ENCODE measurements around the gene DIDO1. TPM values are rescaled to one million over a fixed set of nuclear protein-coding genes. Genes with fewer than 3 reads are reported as not detected.

The DIDO1 gene
- total RNA-seq, 2 experiments from 2014 or later = 65.1 to 70.6 TPM

DNA sequence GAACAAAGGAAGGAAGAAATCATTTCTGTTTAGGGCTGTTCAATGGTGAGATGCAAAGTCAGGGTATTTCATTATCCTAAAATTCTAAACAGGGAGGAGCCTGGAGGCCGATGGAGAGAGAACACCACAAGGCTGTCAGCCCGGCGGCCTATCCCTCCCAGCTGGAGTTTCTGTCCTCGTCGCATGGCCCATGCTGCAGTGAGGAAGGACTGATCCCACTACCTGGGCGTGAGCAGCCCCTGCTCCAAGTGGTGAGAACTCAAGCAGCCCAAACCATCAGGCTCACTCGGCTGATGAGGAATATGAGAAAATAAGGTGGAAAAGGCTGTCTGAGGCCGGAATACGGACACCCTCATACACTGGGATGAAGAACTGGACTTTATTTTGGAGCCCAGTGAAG lies 30.8 kb downstream of the DIDO1 start:
- ChIA-PET CTCF (ENCODE audit: unreplicated experiment) (no interaction called here), POLR2A (no interaction called here)
- no peak for TF ChIP-seq EZH2phosphoT487 (IDR thresholded peaks at IDR 0.05; ENCODE audit: borderline replicate concordance, low read depth, low read length)
- TF ChIP-seq, protein P1, sequence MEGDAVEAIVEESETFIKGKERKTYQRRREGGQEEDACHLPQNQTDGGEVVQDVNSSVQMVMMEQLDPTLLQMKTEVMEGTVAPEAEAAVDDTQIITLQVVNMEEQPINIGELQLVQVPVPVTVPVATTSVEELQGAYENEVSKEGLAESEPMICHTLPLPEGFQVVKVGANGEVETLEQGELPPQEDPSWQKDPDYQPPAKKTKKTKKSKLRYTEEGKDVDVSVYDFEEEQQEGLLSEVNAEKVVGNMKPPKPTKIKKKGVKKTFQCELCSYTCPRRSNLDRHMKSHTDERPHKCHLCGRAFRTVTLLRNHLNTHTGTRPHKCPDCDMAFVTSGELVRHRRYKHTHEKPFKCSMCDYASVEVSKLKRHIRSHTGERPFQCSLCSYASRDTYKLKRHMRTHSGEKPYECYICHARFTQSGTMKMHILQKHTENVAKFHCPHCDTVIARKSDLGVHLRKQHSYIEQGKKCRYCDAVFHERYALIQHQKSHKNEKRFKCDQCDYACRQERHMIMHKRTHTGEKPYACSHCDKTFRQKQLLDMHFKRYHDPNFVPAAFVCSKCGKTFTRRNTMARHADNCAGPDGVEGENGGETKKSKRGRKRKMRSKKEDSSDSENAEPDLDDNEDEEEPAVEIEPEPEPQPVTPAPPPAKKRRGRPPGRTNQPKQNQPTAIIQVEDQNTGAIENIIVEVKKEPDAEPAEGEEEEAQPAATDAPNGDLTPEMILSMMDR (conservative IDR thresholded peaks at IDR 0.05; ENCODE audit: low read length) = no peak
- DNase-seq (ENCODE audit: low spot score) = no peak
- peaks cover 74% of the 10 kb centered on the region for H3K36me3 ChIP-seq (ENCODE audit: insufficient read depth, low read length)
- intact Hi-C loops (cut with micrococcal nuclease; ENCODE audit: unreplicated experiment) = no loop called here
- no peaks in the 10 kb centered on the region for H3K9me2 ChIP-seq (ENCODE audit: insufficient read depth, low read length)
- no peak overlapping the region for H3K4me2 ChIP-seq (ENCODE audit: low read length)
- no peaks in the 10 kb centered on the region for H4K20me1 ChIP-seq (ENCODE audit: insufficient read depth, low read length)
- H3K27ac ChIP-seq (ENCODE audit: low read depth, low read length, poor library complexity, severe bottlenecking) = no peak overlapping the region
- no TSS peak for BruUV-seq (replicated peaks)
- H2AFZ ChIP-seq (ENCODE audit: low read length) = no peak overlapping the region
- no peaks in the 10 kb centered on the region for H3K79me2 ChIP-seq (ENCODE audit: insufficient read depth, low read depth, low read length)
- H3K4me1 ChIP-seq (ENCODE audit: insufficient read depth, low read length, poor library complexity, severe bottlenecking) = peaks cover 10% of the 10 kb centered on the region
- no peak overlapping the region for H3K4me3 ChIP-seq (ENCODE audit: low read depth, low read length, poor library complexity, severe bottlenecking)
- no peaks in the 10 kb centered on the region for H3K9me3 ChIP-seq (ENCODE audit: low read length)

DNA sequence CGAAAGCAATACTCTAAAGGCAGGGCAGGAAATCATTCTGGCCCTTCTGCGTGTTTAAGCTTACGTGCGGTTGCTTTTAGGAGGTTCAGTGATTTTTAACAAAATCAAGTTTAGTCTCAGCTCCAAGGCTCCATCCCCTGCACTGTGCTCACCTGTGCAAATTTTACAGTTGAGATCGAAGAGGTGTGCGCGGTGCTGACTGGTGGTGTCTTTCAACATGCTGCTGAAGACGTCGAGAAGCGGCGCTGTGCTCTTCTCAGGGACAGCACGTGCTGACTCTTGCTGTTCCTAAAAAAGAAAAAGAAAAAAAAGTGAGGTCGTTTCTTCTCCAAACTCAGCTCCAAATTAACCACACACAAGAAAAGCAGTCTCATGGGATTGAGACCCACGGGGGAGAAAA lies 32.0 kb downstream of the DIDO1 start:
- Histone ChIP-seq H3K4me2 (ENCODE audit: low read length) (no peak overlapping the region), H4K20me1 (ENCODE audit: insufficient read depth, low read length) (no peaks in the 10 kb centered on the region), H2AFZ (ENCODE audit: low read length) (no peak overlapping the region), H3K4me1 (ENCODE audit: insufficient read depth, low read length, poor library complexity, severe bottlenecking) (peaks cover 4% of the 10 kb centered on the region), H3K4me3 (ENCODE audit: low read depth, low read length, poor library complexity, severe bottlenecking) (no peak overlapping the region), H3K79me2 (ENCODE audit: insufficient read depth, low read depth, low read length) (no peaks in the 10 kb centered on the region), H3K27ac (ENCODE audit: low read depth, low read length, poor library complexity, severe bottlenecking) (no peak overlapping the region), H3K9me2 (ENCODE audit: insufficient read depth, low read length) (no peaks in the 10 kb centered on the region), H3K9me3 (ENCODE audit: low read length) (no peaks in the 10 kb centered on the region), H3K36me3 (ENCODE audit: insufficient read depth, low read length) (peaks cover 82% of the 10 kb centered on the region)
- POLR2A ChIA-PET = no interaction called here
- TF ChIP-seq EZH2phosphoT487 (IDR thresholded peaks at IDR 0.05; ENCODE audit: borderline replicate concordance, low read depth, low read length) = no peak
- TF ChIP-seq, protein P1 (conservative IDR thresholded peaks at IDR 0.05; ENCODE audit: low read length) = no peak
- DNase-seq (ENCODE audit: low spot score) = no peak
- intact Hi-C loops (cut with micrococcal nuclease; ENCODE audit: unreplicated experiment) = no loop called here
- BruUV-seq (replicated peaks) = no TSS peak
- CTCF ChIA-PET (ENCODE audit: unreplicated experiment) = no interaction called here

DNA sequence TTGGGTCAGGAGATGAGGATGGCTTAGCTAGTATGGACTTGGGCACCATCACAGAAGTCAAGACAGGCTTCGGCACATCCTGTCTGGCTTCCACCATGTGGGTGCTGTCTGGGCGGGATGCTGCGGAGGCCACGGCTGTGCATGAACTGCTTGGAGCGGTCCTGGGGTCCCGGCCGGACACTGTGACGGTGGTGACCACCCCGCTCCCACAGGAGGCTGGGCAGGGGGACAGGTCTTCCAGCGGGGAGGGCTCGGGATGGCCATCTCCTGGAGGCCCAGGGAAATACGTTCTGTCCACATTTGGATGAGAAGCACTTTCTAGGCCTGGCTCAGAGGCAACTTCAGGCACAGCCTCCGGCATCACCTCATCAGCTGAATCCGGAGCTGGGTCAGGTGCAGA lies 32.6 kb downstream of the DIDO1 start:
- no peaks in the 10 kb centered on the region for H3K9me2 ChIP-seq (ENCODE audit: insufficient read depth, low read length)
- intact Hi-C loops (cut with micrococcal nuclease; ENCODE audit: unreplicated experiment) = no loop called here
- H3K4me1 ChIP-seq (ENCODE audit: insufficient read depth, low read length, poor library complexity, severe bottlenecking) = no peaks in the 10 kb centered on the region
- no peak overlapping the region for H3K4me2 ChIP-seq (ENCODE audit: low read length)
- TSS peak; percentile 40 for BruUV-seq (replicated peaks)
- H3K9me3 ChIP-seq (ENCODE audit: low read length) = no peaks in the 10 kb centered on the region
- POLR2A ChIA-PET = no interaction called here
- H3K27ac ChIP-seq (ENCODE audit: low read depth, low read length, poor library complexity, severe bottlenecking) = no peak overlapping the region
- H3K36me3 ChIP-seq (ENCODE audit: insufficient read depth, low read length) = peaks cover 87% of the 10 kb centered on the region
- no peak for DNase-seq (ENCODE audit: low spot score)
- TF ChIP-seq EZH2phosphoT487 (IDR thresholded peaks at IDR 0.05; ENCODE audit: borderline replicate concordance, low read depth, low read length) = no peak
- TF ChIP-seq, protein P1 (conservative IDR thresholded peaks at IDR 0.05; ENCODE audit: low read length) = no peak; the same call in 1 of the 2 replicates
- H3K4me3 ChIP-seq (ENCODE audit: low read depth, low read length, poor library complexity, severe bottlenecking) = no peak overlapping the region
- no peaks in the 10 kb centered on the region for H4K20me1 ChIP-seq (ENCODE audit: insufficient read depth, low read length)
- CTCF ChIA-PET (ENCODE audit: unreplicated experiment) = no interaction called here
- H3K79me2 ChIP-seq (ENCODE audit: insufficient read depth, low read depth, low read length) = no peaks in the 10 kb centered on the region
- no peak overlapping the region for H2AFZ ChIP-seq (ENCODE audit: low read length)
